NCI-H2227 treated with DMSO at 0.1 percent for 48 hours (cell line): ENCODE data around the gene SNX13.

Experiments used
- DNase-seq: peaks from one replicate; lab custom pipeline; 2025; lab: John Stamatoyannopoulos, UW

The SNX13 gene

DNA sequence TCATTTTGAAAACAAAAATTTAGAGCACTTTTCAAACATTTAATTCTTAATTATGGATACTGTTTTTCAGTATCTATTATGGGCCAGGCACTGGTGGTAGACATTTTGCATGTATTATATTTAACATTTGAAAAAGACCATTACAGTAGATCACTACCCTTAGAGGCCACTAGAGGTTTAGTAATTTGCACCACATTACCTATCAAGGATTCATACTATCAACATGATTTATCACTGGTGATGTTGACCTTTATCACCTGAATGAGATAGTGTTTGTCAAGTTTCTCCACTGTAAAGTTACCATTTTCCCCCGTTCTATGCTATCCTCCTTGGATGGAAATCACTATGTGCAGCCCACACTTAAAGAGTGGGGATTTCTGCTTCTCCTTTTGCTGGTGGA is 4.4 kb upstream of the SNX13 start:
- no peak for DNase-seq

DNA sequence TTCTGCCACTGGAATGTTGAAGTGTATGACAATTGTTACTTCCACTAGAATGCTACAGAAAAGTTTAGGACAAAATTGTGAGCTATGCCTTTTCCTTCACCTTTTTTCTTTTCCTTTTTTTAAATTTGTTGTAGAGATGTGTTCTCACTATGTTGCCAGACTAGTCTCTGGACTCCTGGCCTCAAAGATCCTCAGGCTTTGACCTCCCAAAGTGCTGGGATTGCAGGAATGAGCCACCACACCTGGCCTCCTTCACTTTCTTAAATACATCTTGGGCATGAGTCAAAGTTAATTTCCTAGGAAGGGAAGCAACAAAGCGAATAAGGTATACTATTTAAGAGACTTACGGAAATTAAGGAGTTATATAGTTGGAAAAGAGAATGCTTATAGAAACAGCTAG is 2.7 kb upstream of the SNX13 start:
- no peak for DNase-seq

DNA sequence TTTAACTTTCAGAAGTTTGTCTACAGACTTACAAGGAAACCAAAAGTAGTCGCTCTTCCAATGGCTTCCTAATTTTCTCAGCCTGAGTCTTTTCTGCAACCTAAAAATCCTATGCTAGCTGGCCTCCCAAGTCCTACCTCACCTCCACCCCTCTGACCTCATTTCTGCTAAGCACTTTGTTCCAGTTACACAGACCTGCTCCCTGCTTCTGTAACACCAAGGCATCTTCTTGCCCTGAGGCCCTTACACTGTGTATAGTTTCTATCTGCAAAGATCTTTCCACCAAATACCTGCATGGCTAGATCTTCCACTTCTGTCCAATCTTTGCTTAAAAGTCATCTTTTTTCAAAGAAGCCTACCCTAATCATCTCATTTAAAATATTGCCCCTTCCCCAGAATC is 1.9 kb upstream of the SNX13 start:
- no peak for DNase-seq

DNA sequence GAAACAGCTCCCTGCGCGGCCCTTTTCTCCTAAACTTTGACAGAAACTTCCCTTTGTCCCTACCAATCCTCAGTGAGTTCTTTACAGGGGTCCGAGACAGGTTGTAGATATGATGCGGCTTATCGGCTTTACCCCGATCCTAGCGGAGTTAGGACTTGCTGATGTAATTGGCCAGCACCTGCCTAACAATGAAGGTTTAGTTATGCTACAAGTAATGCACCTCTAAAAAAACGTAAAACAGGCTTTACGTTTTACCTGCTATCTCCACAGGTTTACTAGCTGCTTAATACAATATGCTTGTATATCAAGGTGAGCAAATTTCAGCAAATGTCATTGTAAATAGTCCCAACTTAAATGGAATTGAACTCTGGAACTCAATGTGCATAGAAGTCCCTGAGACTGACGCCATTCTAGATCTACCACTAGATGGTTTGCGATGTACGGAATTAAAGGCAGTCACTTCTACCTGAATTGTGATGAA is 697 bp upstream of the SNX13 start:
- DNase-seq = peak; percentile 5

DNA sequence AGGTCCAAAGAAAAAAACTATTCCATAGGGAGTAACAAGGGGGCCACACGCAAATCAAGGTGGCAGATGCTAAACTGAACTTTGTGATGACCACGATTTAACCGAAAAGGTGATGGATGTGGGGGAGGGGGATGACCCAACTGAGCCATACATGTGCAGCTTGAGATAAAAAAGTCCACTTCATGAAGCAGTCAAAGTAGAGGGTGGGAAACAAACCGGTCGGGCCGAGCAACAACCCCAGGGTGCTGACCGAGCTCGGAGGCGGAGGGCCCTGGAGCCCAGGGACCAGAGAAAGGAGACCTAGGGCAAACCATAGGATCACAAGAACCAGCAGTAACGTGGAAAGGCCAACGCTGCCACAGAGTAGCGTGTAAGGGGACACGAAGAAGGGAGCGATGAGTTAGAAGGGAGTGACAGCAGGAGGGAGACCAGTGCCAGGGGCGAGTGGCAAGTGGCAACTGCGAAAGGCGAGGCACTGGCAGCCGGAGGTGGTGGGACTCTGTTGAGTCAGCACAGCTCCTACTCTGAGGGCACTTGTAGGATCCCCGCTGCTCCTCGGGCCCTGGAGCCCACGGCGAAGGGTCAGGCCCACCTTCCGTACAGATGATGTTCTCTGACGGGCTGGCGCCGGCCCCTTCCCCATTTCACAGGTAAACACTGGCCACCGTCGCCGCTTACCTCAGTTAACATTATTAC is 540 bp downstream of the SNX13 start:
- no peak for DNase-seq

DNA sequence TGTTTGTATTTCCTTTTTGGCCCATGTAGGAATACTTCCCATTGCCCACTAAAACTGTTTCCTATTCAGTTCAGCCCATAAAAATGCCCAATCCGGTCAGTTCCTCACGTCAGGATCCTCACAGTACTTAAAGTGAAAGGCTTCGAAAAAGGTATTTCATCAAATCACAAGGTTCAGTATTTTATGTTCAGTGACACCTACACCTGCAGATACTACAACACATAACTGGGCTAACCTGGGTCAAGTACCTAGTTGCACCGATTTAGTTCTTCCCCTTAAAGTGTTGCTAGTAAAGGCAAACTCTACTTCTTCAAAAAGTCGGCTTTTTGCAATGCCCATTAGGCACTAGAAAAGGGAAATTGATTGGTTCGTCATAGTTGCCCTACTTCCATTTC is 1.1 kb downstream of the SNX13 start:
- no peak for DNase-seq

DNA sequence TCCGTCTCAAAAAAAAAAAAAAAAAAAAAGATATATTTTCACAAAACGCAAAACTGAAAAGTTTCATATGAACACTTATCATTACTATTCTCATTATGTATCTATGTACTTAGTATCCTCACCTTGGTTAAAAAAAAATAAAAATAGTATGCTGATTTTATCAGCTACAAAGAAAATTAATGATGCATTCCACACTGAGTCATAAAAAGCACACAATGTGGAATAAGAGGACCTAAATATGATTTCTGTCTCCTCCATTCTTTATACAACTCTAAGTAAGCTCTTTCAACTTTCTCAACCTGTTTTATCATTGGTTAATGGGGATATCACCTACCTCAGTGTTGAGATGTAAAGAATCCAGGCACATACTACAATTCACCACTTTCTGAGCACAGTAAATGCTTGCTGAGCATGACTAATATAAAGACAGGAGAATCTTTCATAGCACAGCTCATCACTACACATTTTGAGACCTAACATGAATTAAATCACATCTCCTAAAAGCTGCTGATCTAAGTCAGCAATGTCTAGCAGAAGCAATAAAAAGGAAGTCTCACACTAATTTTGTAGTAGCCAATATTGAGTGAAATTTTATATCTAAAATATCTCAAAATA is 2.7 kb downstream of the SNX13 start:
- DNase-seq = no peak

DNA sequence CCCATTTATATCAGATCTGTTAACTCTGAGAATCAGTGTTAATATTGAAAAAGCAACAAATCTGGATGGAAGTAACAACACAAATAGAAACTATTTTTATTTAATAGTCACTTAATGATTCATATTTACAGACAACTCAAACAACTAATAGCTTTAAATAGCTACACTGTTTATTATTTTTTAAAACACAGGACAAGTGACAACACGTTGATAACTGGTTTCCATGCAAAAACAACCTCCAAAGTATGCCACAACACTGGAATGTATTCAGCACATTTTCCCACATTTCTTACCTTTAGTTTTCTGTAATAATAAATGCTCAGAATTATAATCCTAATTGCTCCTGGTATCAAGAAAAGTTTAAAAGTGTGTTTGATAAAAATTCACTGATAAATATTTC is 4.0 kb downstream of the SNX13 start:
- DNase-seq = no peak

DNA sequence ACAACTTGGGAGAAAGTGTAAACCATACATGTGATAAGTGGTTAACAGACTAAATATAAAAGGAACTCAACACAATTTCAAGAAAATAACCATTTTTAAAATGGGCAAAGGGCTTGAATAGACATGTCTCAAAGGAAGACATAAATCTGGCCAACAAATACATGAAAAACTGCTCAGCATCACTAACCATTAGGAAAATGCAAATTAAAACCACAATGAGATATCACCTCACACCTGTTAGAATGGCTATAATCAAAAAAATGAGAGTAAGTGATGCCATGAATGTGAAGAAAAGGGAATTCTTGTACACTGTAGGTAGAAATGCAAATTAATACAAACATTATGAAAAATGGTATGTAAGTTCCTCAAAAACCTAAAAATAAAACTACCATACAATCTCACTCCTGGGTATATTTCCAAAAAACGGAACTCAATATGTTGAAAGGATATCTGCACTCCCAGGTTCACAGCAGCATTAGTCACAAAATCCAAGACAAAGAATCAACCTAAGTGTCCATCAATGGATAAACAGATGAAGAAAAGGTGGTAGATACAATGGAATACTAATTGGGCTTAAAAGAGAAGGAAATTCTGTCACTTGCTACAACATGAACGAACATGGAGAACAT is 5.6 kb downstream of the SNX13 start:
- no peak for DNase-seq

DNA sequence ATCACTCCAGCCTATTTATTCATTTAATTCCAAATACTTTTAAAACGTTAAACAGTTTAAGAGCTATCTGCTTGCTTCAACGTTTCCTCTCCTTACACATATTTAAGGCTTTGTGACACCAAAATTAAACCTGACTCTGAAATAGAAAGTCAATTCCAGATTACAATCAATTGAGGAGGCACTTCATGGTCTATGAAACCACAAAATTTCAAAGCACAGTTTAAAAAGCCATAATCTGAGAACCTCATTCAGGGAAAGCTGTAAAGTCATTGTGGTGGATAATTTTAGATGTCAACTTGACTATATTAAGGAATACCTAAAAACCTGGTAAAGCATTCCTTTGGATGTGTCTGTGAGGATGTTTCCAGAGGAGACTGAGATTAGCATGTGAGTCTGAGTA is 6.2 kb downstream of the SNX13 start:
- DNase-seq = no peak

DNA sequence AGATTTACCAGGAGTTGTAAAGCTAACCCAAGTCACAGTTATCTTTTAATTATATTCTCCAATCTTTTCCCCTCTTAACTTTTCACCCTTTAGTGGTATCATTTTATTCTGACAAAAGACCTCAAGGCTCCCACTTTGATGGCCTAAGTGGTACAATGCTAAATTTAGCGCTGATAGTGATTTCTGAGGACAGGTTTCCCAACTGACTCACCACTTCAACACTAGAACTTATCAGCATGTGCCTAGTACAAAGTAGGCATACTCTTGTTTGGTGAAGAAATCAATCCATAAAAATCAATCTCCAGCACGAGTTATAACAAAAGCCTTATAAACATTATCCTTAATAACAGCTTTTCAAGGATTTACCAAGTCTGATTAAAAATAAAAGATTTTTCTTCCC is 7.5 kb downstream of the SNX13 start:
- no peak for DNase-seq

DNA sequence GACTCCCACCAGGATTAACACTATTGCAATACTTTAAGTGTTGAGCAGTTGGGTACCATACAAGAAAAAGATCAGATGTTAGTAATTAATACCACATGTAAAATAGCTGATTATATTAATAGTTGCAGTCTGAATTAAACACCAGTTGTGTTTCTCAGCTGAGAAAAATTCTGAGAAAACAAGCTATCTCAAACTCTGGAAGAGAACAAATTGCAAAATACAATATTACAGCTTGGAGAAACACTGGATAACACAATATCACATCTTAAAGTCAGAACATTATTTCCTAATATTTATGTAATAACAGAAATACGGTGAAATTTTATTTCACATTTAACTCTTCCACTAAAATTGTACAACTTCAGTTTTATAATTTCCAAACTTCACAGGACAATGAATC is 9.2 kb downstream of the SNX13 start:
- DNase-seq = no peak

DNA sequence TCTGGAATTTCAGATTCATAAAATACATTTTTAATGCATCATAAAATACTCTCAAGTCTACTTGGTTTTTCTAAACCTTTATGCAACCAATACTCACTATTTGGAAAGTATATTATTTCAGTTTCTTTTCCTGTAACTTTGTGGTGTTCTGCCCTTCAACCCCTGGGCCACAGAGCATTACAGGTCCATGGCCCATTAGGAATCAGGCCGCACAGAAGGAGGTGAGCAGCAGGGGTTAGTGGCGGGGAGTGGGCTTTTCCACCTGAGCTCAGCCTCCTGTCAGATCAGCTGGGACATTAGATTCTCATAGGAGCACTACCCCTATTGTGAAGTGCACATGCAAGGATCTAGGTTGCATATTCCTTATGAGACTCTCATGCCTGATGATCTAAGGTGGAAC is 9.7 kb downstream of the SNX13 start:
- DNase-seq = no peak

DNA sequence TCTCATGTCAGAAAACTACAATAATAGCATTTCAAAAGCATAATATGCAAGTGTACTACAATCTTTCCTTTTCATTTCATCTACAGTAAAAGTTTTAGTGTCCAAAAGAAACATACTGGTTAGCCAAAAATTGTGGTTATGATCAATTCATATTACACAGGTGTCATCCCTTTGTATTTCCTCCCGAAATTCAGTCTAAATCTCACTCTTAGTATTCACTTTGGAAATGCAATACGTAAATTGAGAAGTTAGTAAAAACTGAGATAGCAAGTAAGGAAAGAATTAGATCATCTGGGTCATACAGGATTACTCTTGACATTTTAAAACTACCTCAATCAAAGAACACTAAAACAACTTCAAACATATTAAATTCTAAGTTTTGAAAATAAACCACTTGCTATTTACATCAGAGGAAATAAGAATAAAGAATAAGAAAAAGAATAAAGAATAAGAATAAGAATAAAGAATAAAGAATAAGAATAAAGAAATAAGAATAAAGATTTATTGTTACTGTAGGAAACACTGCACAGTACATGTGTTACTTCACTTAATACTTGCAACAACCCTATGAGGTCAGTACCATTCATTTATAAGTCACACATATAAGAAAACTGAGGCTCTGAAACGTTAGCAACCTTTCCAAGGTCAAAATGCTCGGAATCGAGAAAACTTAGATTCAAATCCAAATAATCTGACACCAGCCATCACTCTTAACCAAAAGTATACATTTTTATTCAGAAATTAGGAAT is 10.5 kb downstream of the SNX13 start:
- DNase-seq = no peak

DNA sequence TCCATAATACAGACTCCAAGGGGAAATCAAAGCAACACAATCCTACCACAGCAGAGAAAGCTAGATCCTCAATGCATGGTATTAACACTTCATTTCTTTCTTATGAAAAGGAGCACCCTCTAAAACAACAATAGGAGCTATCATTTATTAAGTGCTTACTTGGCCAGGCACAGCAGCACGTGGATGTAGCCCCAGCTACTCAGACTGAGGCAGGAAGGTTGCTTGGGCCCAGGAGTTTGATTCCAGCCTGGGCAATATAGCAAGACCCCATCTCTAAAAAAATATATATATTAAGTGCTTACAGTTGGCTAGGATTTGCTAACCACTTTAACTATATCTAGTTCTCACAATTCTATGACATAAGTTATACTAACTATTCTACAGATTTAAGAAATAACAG is 12.2 kb downstream of the SNX13 start:
- DNase-seq = no peak

DNA sequence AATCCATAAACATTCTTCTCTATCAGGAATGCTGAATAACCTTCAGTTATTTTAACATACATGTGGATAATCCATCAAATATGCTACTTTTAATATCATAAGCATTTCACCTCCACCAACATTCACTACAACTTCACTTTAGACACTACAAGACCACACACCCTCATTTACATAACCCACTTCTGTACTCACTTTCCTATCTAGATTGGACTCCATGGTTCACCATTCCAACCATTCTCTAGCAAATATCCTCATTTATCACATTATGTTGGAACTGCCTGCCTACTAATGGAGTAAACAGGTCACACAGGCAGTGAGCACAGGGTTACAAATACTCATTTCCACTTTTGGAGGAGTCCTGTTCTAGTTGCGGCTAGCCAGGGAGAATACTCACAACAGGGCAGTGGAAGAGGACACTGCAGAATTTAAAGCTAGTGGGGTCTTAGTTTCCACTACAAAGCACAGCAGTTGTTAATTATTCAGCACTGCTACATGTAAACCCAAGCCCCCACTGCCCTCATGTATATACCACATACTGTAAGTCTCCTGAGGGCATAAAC is 18.4 kb downstream of the SNX13 start:
- no peak for DNase-seq

DNA sequence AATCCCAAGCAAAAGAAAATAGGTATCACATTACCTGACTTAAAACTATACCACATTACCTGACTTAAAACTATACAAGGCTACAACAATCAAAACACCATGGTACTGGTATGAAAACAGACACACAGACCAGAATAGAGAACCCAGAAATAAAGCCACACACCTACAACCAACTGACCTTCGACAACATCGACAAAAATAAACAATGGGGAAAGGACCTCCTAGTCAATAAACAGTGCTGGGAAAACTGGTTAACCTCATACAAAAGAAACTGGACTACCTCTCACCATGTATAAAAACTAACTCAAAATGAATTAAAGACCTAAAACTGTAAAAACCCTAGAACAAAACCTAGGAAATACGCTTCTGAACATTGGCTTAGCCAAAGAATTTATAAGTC is 22.5 kb downstream of the SNX13 start:
- no peak for DNase-seq

DNA sequence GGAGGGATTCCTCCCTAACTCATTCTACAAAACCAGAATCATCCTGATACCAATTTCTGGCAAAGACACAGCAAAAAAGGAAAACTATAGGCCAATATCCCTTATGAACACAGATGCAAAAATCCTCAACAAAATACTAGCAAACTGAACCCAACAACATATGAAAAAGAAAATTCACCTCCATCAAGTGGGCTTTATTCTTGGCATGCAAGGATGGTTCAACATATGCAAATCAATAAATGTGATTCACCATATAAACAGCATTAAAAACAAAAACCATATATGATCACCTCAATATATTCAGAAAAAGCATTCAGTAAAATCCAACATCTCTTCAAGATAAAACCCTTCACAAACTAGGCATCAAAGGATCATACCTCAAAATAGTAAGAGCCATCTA is 23.5 kb downstream of the SNX13 start:
- DNase-seq = no peak

DNA sequence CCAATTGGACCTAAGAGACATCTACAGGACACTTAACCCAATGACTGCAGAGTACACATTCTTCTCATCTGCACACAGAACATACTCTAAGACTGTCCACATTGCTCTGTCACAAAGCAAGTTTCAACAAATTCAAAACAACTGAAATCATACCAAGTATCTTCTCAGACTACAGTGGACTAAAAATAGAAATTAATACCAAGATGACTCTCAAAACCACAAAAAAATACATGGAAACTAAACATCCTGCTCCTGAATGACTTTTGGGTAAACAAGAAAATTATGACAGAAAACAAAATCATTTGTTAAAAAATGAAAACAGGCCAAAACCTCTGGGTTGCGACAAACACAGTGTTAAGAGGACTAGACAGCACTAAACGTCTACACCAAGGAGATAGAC is 24.5 kb downstream of the SNX13 start:
- no peak for DNase-seq

DNA sequence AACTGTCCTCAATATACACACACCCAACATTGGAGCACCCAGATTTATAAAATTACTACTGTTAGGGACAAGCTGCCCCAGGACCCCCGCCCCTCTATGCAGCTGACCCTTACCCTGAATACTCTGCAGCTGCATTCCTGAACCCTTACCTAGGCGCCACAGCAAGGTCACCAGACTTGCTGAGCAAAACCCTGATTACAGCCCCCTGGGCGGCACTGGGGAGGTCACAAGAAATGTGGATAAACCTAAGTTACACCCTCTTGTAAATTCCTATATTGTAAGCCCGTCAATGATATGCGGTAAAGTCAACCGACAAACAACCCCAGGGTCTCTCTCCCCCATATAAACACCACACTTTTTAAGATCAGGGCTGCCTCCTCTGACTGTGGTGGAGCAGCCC is 25.1 kb downstream of the SNX13 start:
- DNase-seq = no peak

DNA sequence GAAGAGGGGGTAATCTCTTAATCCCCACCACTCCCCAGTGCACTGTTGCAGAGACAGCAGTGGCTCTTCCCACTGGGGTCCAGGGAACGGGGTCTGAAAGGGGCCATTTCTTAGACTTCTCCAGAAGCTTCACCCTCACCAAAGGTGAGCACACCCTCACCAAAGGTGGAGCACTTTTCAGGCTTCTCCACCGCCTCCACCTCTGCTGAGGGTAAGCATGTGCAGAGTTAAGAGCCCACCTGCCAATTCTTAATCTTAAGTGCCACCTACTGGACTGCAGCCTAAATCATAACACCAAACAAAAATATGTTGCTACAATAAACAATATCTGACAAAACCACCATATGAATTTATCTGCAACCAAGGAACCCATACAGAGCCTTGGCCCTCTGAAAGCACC is 27.0 kb downstream of the SNX13 start:
- no peak for DNase-seq

DNA sequence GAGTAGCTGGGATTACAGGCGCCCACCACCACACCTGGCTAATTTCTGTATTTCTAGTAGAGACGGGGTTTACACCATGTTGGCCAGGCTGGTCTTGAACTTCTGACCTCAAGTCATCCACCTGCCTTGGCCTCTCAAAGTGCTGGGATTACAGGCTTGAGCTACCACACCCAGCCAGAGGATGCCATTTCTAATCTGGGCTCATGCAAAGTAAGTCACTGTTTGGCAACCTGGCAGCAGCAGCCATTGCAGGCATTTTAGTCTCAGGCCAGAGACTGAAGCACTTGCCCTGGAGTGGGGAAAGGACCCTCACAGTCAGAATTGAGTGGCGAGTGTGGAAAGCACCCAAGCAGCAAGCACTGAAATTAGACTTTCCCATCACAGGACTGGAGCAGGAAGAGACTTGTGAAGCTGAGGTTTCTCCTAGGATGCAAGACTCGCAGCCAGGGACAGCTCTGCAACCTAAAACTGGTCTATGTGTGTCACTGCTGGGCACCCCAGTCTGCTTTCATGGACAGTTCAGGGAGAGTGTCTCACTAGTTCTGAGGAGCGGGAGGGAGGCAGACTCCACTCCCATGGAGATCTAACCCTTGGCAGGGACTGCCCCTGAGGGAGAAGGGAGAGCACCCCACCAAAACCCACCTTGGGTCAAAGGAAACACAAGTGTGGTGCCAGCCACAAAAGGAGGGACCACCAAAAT is 27.6 kb downstream of the SNX13 start:
- no peak for DNase-seq
